Measurements from ENCODE around the gene PLAA. TPM values are rescaled to one million over a fixed set of nuclear protein-coding genes. Genes with fewer than 3 reads are reported as not detected.
A peak's percentile ranks its signal among the peaks of the same experiment; 100 is the strongest.

Gene PLAA
- total RNA-seq, 2 experiments from 2014 or later, result 30.1 to 34.1 TPM

- ATAC-seq (ENCODE audit: poor library complexity) (no peak), DNase-seq (no peak)
- H3K4me1 ChIP-seq (ENCODE audit: insufficient read depth, low read length), result no peaks in the 10 kb centered on the region
- no peak overlapping the region for H3K27ac ChIP-seq (ENCODE audit: low read depth in 1 of 2, low read length in 2 of 2)
- no peak overlapping the region for H3K4me3 Mint-ChIP-seq
- no peaks in the 10 kb centered on the region for H3K9me3 ChIP-seq (ENCODE audit: control insufficient read depth in 1 of 2, insufficient read depth in 1 of 2, low read length in 2 of 2)
- H3K27ac Mint-ChIP-seq, result no peak overlapping the region
- no peaks in the 10 kb centered on the region for H3K27me3 ChIP-seq (ENCODE audit: control insufficient read depth in 1 of 2, insufficient read depth in 2 of 2, low read length in 2 of 2)
- CTCF ChIA-PET, result no interaction called here
- H3K36me3 ChIP-seq (ENCODE audit: insufficient read depth, low read length), result no peaks in the 10 kb centered on the region
- POLR2A ChIA-PET, result no interaction called here
- no peaks in the 10 kb centered on the region for H3K27me3 Mint-ChIP-seq
- H3K9me3 Mint-ChIP-seq, result no peaks in the 10 kb centered on the region
- H3K36me3 Mint-ChIP-seq (ENCODE audit: low read depth), result peaks cover 18% of the 10 kb centered on the region
- peaks cover 12% of the 10 kb centered on the region for H3K4me1 Mint-ChIP-seq (ENCODE audit: low read depth)
- H3K4me3 ChIP-seq (ENCODE audit: low read length), result no peak overlapping the region
- intact Hi-C loops (cut with DNase I, micrococcal nuclease), result no loop called here
- no peak for TF ChIP-seq CTCF (IDR thresholded peaks at IDR 0.05)
These were observed 24.7 kb upstream of the PLAA start for GRCh38 chr9:26971721-26972120.

GRCh38 chr9:26956860-26957233, 9.8 kb upstream of the PLAA start:
- Histone ChIP-seq H3K4me3 (ENCODE audit: low read length) (peak overlapping the region; percentile 71), H3K27ac (ENCODE audit: low read depth in 1 of 2, low read length in 2 of 2) (peak overlapping the region; percentile 48 to 73), H3K9me3 (ENCODE audit: control insufficient read depth in 1 of 2, insufficient read depth in 1 of 2, low read length in 2 of 2) (no peaks in the 10 kb centered on the region), H3K36me3 (ENCODE audit: insufficient read depth, low read length) (no peaks in the 10 kb centered on the region), H3K4me1 (ENCODE audit: insufficient read depth, low read length) (peaks cover 15% of the 10 kb centered on the region), H3K27me3 (ENCODE audit: control insufficient read depth in 1 of 2, insufficient read depth in 2 of 2, low read length in 2 of 2) (no peaks in the 10 kb centered on the region)
- no peak for ATAC-seq (ENCODE audit: poor library complexity)
- intact Hi-C loops (cut with DNase I, micrococcal nuclease), result loop anchor here (1.0 to 10.0 kb wide), 4 partner anchors 10 to 618 kb away; partner anchors contain the start of genes C9orf72 (in 2 of the 2), PLAA (in 2 of the 2) and CAAP1 (in 1 of the 2)
- Mint-ChIP-seq H3K4me1 (ENCODE audit: low read depth) (peaks cover 33% of the 10 kb centered on the region), H3K27ac (peak overlapping the region; percentile 94), H3K9me3 (no peaks in the 10 kb centered on the region), H3K4me3 (peak overlapping the region; percentile 94), H3K36me3 (ENCODE audit: low read depth) (peaks cover 16% of the 10 kb centered on the region), H3K27me3 (no peaks in the 10 kb centered on the region)
- CTCF ChIA-PET, result interaction anchor here (1.1 to 3.1 kb wide), 2 partner anchors 10 to 64 kb away, joined by 8 to 16 read pairs; partner anchors contain the start of genes CAAP1 and PLAA
- POLR2A ChIA-PET, result interaction anchor here (0.6 to 2.9 kb wide), 5 partner anchors 9 to 616 kb away, joined by 3 to 49 read pairs (median 6); partner anchors contain the start of genes C9orf72, CAAP1 and PLAA
- no peak for TF ChIP-seq CTCF (IDR thresholded peaks at IDR 0.05)
- no peak for DNase-seq

DNA sequence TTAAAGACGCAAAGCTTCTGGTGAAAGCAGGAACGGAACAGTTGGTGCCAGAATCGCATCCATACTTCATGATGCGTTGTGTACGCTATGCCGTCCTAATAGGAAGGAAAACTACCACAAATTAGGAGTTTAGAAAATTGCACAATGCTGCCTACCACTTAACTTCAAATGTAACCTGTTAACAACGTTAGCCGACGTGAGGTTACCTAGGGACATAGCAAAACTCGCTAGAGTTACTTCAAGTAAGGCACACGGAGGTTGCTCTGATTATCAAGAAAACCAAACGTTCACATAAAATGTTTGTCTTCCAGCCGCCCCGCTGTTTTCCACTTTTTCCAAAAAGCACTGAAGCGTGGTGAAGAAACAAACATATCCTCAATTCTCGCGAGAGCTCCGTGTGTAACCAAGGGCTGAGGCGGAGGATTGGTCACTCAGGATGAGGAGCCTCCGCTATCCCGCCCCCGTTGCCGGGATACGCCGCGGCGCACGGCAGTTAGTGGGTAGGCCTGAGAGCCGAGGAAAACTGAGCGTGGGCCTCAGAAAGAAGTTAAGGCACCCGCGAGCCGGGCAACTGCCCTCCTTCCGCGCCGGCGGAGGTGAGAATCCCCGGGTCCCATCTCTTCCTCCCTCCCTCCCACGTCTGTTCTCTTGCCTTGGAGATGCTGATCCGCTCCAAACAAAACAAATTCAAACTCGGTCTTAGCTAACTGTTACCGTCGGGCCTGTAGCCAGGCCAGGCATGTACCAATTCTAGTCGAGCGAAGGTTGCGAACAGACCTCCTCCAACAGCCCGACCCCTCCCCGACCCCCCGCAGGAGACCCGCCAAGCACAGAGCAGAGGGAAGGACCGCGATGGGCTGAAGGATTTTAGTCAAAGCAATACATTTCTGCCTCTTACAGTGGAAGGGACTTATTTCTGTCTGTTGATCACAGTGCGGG, 9.1 kb upstream of the PLAA start, which contains the start of gene IFT74:
Gene IFT74, plus strand, starts transcription at position 492 of the 939 bp plus-strand sequence. CDS start 5,556 bp downstream, outside the sequence.
- no peaks in the 10 kb centered on the region for H3K27me3 Mint-ChIP-seq
- Histone ChIP-seq H3K9me3 (ENCODE audit: control insufficient read depth in 1 of 2, insufficient read depth in 1 of 2, low read length in 2 of 2) (no peaks in the 10 kb centered on the region), H3K4me1 (ENCODE audit: insufficient read depth, low read length) (peaks cover 15% of the 10 kb centered on the region), H3K27ac (ENCODE audit: low read depth in 1 of 2, low read length in 2 of 2) (peak within 1 kb of the TSS; percentile 48 to 73), H3K27me3 (ENCODE audit: control insufficient read depth in 1 of 2, insufficient read depth in 2 of 2, low read length in 2 of 2) (no peaks in the 10 kb centered on the region), H3K36me3 (ENCODE audit: insufficient read depth, low read length) (no peaks in the 10 kb centered on the region), H3K4me3 (ENCODE audit: low read length) (peak within 1 kb of the TSS; percentile 71)
- H3K4me1 Mint-ChIP-seq (ENCODE audit: low read depth), result peaks cover 33% of the 10 kb centered on the region
- intact Hi-C loops (cut with DNase I, micrococcal nuclease), result loop anchor here (1.0 to 10.0 kb wide), 4 partner anchors 9 to 619 kb away; partner anchors contain the start of genes C9orf72 (in 2 of the 2), PLAA (in 2 of the 2) and CAAP1 (in 1 of the 2)
- ATAC-seq (ENCODE audit: poor library complexity), result peak; percentile 99
- H3K4me3 Mint-ChIP-seq, result peak within 1 kb of the TSS; percentile 94
- peaks cover 11% of the 10 kb centered on the region for H3K36me3 Mint-ChIP-seq (ENCODE audit: low read depth)
- peak; percentile 87 to 98 (median 92) for DNase-seq
- ChIA-PET CTCF (interaction anchor here (1.1 to 3.1 kb wide), 2 partner anchors 9 to 64 kb away, joined by 8 to 16 read pairs; partner anchors contain the start of genes CAAP1 and PLAA), POLR2A (interaction anchor here (0.6 to 2.9 kb wide), 7 partner anchors 9 to 617 kb away, joined by 3 to 49 read pairs (median 6); partner anchors contain the start of genes C9orf72, CAAP1 and PLAA)
- H3K27ac Mint-ChIP-seq, result peak within 1 kb of the TSS; percentile 94
- H3K9me3 Mint-ChIP-seq, result no peaks in the 10 kb centered on the region
- TF ChIP-seq CTCF (IDR thresholded peaks at IDR 0.05), result no peak
